Measurements from ENCODE around the gene CAMK1D.
"Not testable (repeated sequence)": the region's sequence is repeated elsewhere in the genome, so short reads cannot be mapped to it uniquely, and the experiment has no call there.

CAMK1D gene

GRCh38 chr10:12808014-12808613 lies 458.8 kb downstream of the CAMK1D start:
- Histone ChIP-seq H3K27ac (ENCODE audit: low read depth, low read length) (no peak overlapping the region), H3K9ac (ENCODE audit: low read length) (no peak overlapping the region), H3K36me3 (ENCODE audit: insufficient read depth, low read length) (no peaks in the 10 kb centered on the region), H3K4me3 (ENCODE audit: low read depth in 1 of 2, low read length in 2 of 2) (no peak overlapping the region), H3K27me3 (ENCODE audit: control insufficient read depth in 1 of 2, insufficient read depth in 2 of 2, low read length in 2 of 2) (no peaks in the 10 kb centered on the region), H3K4me1 (ENCODE audit: insufficient read depth, low read length) (no peaks in the 10 kb centered on the region), H3K9me3 (ENCODE audit: low read length) (no peaks in the 10 kb centered on the region)

GRCh38 chr10:12810046-12810445 lies 460.7 kb downstream of the CAMK1D start:
- H3K9ac ChIP-seq (ENCODE audit: low read length); H3K4me3 ChIP-seq (ENCODE audit: low read depth in 1 of 2, low read length in 2 of 2); H3K27me3 ChIP-seq (ENCODE audit: control insufficient read depth in 1 of 2, insufficient read depth in 2 of 2, low read length in 2 of 2); H3K9me3 ChIP-seq (ENCODE audit: low read length); H3K4me1 ChIP-seq (ENCODE audit: insufficient read depth, low read length); H3K27ac ChIP-seq (ENCODE audit: low read depth, low read length): not testable (repeated sequence)
- peaks cover 11% of the 10 kb centered on the region for H3K36me3 ChIP-seq (ENCODE audit: insufficient read depth, low read length)

- Histone ChIP-seq H3K9ac (ENCODE audit: low read length) (no peak overlapping the region), H3K27ac (ENCODE audit: low read depth, low read length) (no peak overlapping the region), H3K36me3 (ENCODE audit: insufficient read depth, low read length) (peaks cover 13% of the 10 kb centered on the region), H3K4me1 (ENCODE audit: insufficient read depth, low read length) (no peaks in the 10 kb centered on the region), H3K4me3 (ENCODE audit: low read depth in 1 of 2, low read length in 2 of 2) (no peak overlapping the region), H3K27me3 (ENCODE audit: control insufficient read depth in 1 of 2, insufficient read depth in 2 of 2, low read length in 2 of 2) (no peaks in the 10 kb centered on the region), H3K9me3 (ENCODE audit: low read length) (peaks cover 7% of the 10 kb centered on the region)
Measured at GRCh38 chr10:12811826-12812225, 462.5 kb downstream of the CAMK1D start.

- Histone ChIP-seq H3K36me3 (ENCODE audit: insufficient read depth, low read length) (peaks cover 13% of the 10 kb centered on the region), H3K9me3 (ENCODE audit: low read length) (peaks cover 7% of the 10 kb centered on the region), H3K27me3 (ENCODE audit: control insufficient read depth in 1 of 2, insufficient read depth in 2 of 2, low read length in 2 of 2) (no peaks in the 10 kb centered on the region), H3K27ac (ENCODE audit: low read depth, low read length) (no peak overlapping the region), H3K4me1 (ENCODE audit: insufficient read depth, low read length) (no peaks in the 10 kb centered on the region), H3K9ac (ENCODE audit: low read length) (no peak overlapping the region), H3K4me3 (ENCODE audit: low read depth in 1 of 2, low read length in 2 of 2) (no peak overlapping the region)
Measured at GRCh38 chr10:12812571-12812970, 463.2 kb downstream of the CAMK1D start.

- Histone ChIP-seq H3K4me1 (ENCODE audit: insufficient read depth, low read length) (no peaks in the 10 kb centered on the region), H3K27me3 (ENCODE audit: control insufficient read depth in 1 of 2, insufficient read depth in 2 of 2, low read length in 2 of 2) (no peaks in the 10 kb centered on the region), H3K27ac (ENCODE audit: low read depth, low read length) (no peak overlapping the region), H3K4me3 (ENCODE audit: low read depth in 1 of 2, low read length in 2 of 2) (no peak overlapping the region), H3K9me3 (ENCODE audit: low read length) (peaks cover 7% of the 10 kb centered on the region), H3K9ac (ENCODE audit: low read length) (no peak overlapping the region), H3K36me3 (ENCODE audit: insufficient read depth, low read length) (peaks cover 13% of the 10 kb centered on the region)
Measured at GRCh38 chr10:12814166-12814565, 464.8 kb downstream of the CAMK1D start.

GRCh38 chr10:12819071-12819470 lies 469.7 kb downstream of the CAMK1D start:
- Histone ChIP-seq H3K4me1 (ENCODE audit: insufficient read depth, low read length) (peaks cover 22% of the 10 kb centered on the region), H3K4me3 (ENCODE audit: low read depth in 1 of 2, low read length in 2 of 2) (no peak overlapping the region), H3K36me3 (ENCODE audit: insufficient read depth, low read length) (peaks cover 11% of the 10 kb centered on the region), H3K9ac (ENCODE audit: low read length) (no peak overlapping the region), H3K27me3 (ENCODE audit: control insufficient read depth in 1 of 2, insufficient read depth in 2 of 2, low read length in 2 of 2) (no peaks in the 10 kb centered on the region), H3K9me3 (ENCODE audit: low read length) (peaks cover 7% of the 10 kb centered on the region), H3K27ac (ENCODE audit: low read depth, low read length) (no peak overlapping the region)

GRCh38 chr10:12819656-12820055 lies 470.3 kb downstream of the CAMK1D start:
- Histone ChIP-seq H3K36me3 (ENCODE audit: insufficient read depth, low read length) (peaks cover 5% of the 10 kb centered on the region), H3K4me1 (ENCODE audit: insufficient read depth, low read length) (peaks cover 27% of the 10 kb centered on the region), H3K27me3 (ENCODE audit: control insufficient read depth in 1 of 2, insufficient read depth in 2 of 2, low read length in 2 of 2) (no peaks in the 10 kb centered on the region), H3K9ac (ENCODE audit: low read length) (no peak overlapping the region), H3K27ac (ENCODE audit: low read depth, low read length) (no peak overlapping the region), H3K4me3 (ENCODE audit: low read depth in 1 of 2, low read length in 2 of 2) (no peak overlapping the region), H3K9me3 (ENCODE audit: low read length) (peaks cover 1% of the 10 kb centered on the region)

- Histone ChIP-seq H3K27ac (ENCODE audit: low read depth, low read length) (peak overlapping the region; percentile 15), H3K27me3 (ENCODE audit: control insufficient read depth in 1 of 2, insufficient read depth in 2 of 2, low read length in 2 of 2) (no peaks in the 10 kb centered on the region), H3K36me3 (ENCODE audit: insufficient read depth, low read length) (no peaks in the 10 kb centered on the region), H3K4me3 (ENCODE audit: low read depth in 1 of 2, low read length in 2 of 2) (peak overlapping the region in 1 of 2 donors; percentile 15), H3K9me3 (ENCODE audit: low read length) (no peaks in the 10 kb centered on the region), H3K4me1 (ENCODE audit: insufficient read depth, low read length) (peaks cover 27% of the 10 kb centered on the region), H3K9ac (ENCODE audit: low read length) (no peak overlapping the region)
Measured at GRCh38 chr10:12822126-12822892, 473.0 kb downstream of the CAMK1D start.

- H3K4me3 ChIP-seq (ENCODE audit: low read depth in 1 of 2, low read length in 2 of 2) = no peak overlapping the region
- no peaks in the 10 kb centered on the region for H3K36me3 ChIP-seq (ENCODE audit: insufficient read depth, low read length)
- H3K9me3 ChIP-seq (ENCODE audit: low read length) = no peaks in the 10 kb centered on the region
- H3K27me3 ChIP-seq (ENCODE audit: control insufficient read depth in 1 of 2, insufficient read depth in 2 of 2, low read length in 2 of 2) = no peaks in the 10 kb centered on the region
- H3K4me1 ChIP-seq (ENCODE audit: insufficient read depth, low read length) = peaks cover 27% of the 10 kb centered on the region
- peak overlapping the region; percentile 15 for H3K27ac ChIP-seq (ENCODE audit: low read depth, low read length)
- no peak overlapping the region for H3K9ac ChIP-seq (ENCODE audit: low read length)
Measured at GRCh38 chr10:12822893-12823170, 473.5 kb downstream of the CAMK1D start.

GRCh38 chr10:12823328-12823727 lies 474.0 kb downstream of the CAMK1D start:
- H3K36me3 ChIP-seq (ENCODE audit: insufficient read depth, low read length) = no peaks in the 10 kb centered on the region
- no peak overlapping the region for H3K9ac ChIP-seq (ENCODE audit: low read length)
- H3K27me3 ChIP-seq (ENCODE audit: control insufficient read depth in 1 of 2, insufficient read depth in 2 of 2, low read length in 2 of 2) = no peaks in the 10 kb centered on the region
- peak overlapping the region; percentile 15 for H3K27ac ChIP-seq (ENCODE audit: low read depth, low read length)
- H3K9me3 ChIP-seq (ENCODE audit: low read length) = no peaks in the 10 kb centered on the region
- H3K4me1 ChIP-seq (ENCODE audit: insufficient read depth, low read length) = peaks cover 27% of the 10 kb centered on the region
- H3K4me3 ChIP-seq (ENCODE audit: low read depth in 1 of 2, low read length in 2 of 2) = no peak overlapping the region

GRCh38 chr10:12825260-12825849 lies 476.0 kb downstream of the CAMK1D start:
- Histone ChIP-seq H3K4me3 (ENCODE audit: low read depth in 1 of 2, low read length in 2 of 2) (no peak overlapping the region), H3K36me3 (ENCODE audit: insufficient read depth, low read length) (no peaks in the 10 kb centered on the region), H3K27ac (ENCODE audit: low read depth, low read length) (no peak overlapping the region), H3K27me3 (ENCODE audit: control insufficient read depth in 1 of 2, insufficient read depth in 2 of 2, low read length in 2 of 2) (no peaks in the 10 kb centered on the region), H3K9ac (ENCODE audit: low read length) (no peak overlapping the region), H3K9me3 (ENCODE audit: low read length) (no peaks in the 10 kb centered on the region), H3K4me1 (ENCODE audit: insufficient read depth, low read length) (peaks cover 27% of the 10 kb centered on the region)

All from muscle layer of colon (tissue), 2 donors.